NCI-H526 treated with DMSO at 0.1 percent for 48 hours (cell line): ENCODE results near the gene CLSTN2.
A peak's percentile ranks its signal among the peaks of the same experiment; 100 is the strongest.

Experiments
- DNase-seq: peaks from one replicate; lab custom pipeline; 2025; lab: John Stamatoyannopoulos, UW

Gene CLSTN2

GRCh38 chr3:140007081-140007480 is 72.1 kb downstream of the CLSTN2 start:
- no peak for DNase-seq

DNA sequence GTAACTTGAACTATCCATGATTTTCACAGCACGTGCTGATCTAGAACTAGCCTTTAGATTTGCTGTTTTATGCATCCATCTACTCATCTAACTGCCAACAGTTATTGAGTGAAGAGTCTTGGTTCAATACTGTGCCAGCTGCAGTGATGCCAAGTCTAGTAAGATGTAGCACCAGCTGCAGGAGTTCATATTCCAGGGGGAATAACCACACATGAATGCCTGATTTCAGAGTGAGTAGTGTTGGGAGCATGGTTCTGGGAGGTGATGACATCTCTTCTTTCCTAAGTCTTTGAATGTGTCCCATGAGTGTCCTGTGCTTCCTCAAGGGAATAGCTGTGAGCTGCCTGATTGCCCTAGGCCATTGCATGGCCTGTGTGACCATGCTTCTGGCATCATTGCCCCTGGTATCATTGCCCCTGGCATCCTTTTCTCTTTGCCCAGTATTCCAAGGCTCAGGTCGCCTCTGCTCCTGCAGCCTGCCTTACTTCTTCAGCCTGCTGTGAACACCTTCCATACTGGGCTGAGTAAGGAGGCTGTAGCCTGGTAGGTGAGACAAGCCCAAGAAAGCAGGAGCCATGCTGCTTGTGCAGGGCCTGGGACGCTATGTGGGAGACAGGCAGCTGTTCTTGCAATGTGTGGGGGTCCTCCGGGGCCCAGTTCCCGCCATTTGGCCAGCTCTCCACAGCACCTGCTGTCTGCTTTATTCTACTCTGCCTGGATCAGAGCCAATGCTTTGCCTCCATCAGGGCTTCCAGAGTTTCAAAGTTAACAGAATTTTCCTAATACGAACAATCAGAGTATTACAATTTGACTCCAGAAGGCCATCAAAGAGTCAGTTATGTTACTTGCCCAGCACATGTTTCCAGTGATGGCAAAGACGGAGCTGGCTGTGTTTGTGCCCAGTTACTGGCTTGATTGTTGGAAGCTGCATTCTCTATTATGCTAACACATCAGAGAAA is 73.2 kb downstream of the CLSTN2 start:
- DNase-seq, result no peak

GRCh38 chr3:140010391-140010790 is 75.4 kb downstream of the CLSTN2 start:
- DNase-seq, result no peak

DNA sequence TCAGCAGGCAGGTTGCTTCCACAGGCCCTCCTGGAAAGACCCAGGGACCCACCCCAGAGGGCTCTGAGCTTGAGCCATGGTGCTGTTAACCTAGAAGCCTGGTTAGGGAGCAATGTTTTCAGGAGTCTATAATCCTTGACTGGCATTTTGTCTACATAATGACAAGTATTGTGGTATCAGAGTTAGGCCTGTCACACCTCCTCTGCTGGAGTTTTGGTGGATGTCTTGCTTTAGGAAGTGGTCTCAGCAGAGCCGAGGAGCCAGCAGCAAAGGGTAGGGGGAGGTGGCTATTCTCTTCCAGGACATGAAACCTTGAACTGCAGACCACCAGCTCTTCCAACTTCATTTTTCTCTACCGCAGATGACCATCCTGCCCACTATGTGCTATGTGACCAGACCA is 76.1 kb downstream of the CLSTN2 start:
- no peak for DNase-seq

GRCh38 chr3:140011611-140012277 is 76.8 kb downstream of the CLSTN2 start:
- DNase-seq, result no peak

DNA sequence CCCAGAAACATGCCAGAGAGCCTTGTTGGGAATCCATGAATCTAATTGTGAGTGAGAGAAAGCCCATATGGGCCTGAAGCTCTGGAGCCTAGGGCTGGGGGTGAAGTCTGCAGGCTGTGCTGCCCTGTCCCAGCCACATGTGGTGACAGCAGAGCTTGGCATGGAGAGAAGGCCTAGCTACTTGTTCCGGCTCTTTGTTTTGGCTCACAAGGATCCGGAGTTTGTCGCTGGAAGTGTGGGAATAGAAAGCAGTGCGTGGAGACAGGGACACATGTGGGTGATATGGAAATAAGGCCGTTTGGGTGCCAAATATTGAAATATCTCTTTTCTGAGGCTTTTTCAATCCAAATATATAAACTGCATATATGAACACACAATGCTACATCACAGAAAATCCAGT is 78.2 kb downstream of the CLSTN2 start:
- no peak for DNase-seq

- DNase-seq, result no peak
Measured at GRCh38 chr3:140014831-140015495, 80.0 kb downstream of the CLSTN2 start.

GRCh38 chr3:140015741-140016140 is 80.8 kb downstream of the CLSTN2 start:
- DNase-seq, result no peak

GRCh38 chr3:140018556-140018955 is 83.6 kb downstream of the CLSTN2 start:
- DNase-seq, result peak; percentile 40

- DNase-seq, result no peak
Measured at GRCh38 chr3:140019946-140020345, 85.0 kb downstream of the CLSTN2 start.

DNA sequence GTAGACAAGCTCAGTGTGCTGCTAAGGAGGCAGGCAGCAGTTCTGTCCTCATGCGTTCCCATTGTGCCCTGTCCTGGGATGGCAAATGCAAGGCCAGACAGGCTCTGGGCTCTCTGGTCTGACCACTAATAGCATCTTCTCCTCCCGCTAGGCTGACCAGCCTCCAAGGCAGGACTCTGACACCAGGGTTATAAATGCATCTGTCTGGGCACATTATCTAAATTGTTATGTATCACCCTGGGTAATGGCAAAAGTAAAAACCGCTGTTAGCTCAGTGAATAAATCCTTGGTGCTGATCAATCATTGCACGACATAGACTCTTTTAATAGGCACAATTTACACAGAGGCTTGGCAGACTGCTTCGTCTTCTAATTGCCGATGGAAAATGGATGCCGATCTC is 85.6 kb downstream of the CLSTN2 start:
- DNase-seq, result no peak

DNA sequence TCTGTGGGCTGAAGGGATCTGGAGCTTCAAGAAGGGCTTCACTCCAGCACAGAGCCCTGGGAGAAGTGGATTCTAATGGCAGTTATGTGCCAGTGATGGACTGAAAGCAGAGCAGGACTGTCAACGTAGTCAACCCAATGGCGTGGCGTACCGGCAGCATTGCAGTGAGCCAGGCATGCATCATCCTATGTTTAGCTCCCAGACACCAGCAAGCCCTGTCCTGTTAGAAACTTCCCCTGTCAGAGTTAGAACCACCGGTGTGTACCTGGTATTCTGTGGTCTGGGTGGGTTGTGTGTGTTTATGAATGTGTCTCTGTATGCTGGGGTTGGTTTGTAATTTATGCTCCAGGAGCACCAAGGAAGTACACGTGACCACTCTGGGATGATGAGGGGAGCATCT is 86.3 kb downstream of the CLSTN2 start:
- DNase-seq, result no peak

- DNase-seq, result no peak
Measured at GRCh38 chr3:140022066-140022770, 87.2 kb downstream of the CLSTN2 start.

GRCh38 chr3:140023616-140024530 is 88.9 kb downstream of the CLSTN2 start:
- no peak for DNase-seq

DNA sequence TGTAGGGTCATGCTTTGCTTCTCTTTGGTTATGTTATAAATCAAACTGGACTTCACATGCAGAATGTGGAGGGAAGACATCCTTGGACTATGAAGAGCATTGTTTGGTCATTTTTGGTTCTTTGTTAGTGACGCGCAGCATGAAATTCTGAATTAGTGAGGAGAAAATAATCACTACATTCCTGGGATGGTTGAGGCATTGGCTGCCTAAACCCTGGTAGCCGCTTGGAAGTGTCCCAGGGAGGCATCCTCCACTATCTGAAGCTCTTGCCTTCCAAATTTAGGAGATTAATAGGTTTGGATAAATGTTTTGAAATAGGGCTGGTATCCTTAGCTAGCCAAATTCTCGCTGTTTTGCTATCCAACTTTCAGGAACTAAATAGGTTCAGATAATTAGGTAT is 96.2 kb downstream of the CLSTN2 start:
- no peak for DNase-seq

DNA sequence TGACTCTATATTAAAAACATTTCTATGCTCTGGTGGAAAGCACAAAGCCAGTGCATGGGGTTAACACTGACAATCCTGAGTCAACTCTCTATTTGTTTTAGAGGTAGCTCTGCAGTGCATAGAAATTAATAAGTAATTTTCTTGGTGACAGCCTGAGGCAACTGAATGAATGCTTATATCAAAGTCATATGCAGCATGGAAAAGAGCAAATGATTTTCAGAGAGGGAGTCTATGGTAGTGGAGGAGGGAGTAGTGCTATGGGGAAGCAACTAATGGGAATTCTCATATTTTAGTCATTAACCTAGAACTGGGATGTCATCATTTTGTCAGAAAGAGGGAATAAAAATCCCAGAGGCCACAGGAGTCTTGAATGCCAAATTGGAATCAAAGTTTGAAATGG is 99.1 kb downstream of the CLSTN2 start:
- no peak for DNase-seq

DNA sequence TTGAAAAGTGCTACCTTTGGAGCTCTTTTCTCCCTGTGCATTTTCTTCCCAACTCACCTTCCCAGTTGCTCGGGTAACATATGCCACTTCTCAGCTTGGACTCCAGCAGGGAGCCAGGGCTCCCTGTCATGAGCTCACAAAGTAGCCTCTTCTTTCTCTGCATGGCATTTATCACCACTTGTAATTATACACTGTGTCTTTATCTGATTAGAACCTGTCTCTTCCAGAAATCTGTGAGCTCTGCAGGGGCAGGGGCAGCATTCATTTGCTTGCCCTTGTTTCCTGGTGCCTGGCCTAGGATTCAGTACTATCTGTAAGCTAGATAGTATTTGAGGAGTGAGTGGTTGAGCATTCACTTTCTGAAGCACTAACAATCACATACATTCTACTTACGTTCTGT is 100.9 kb downstream of the CLSTN2 start:
- DNase-seq, result no peak

GRCh38 chr3:140050396-140050795 is 115.4 kb downstream of the CLSTN2 start:
- no peak for DNase-seq

DNA sequence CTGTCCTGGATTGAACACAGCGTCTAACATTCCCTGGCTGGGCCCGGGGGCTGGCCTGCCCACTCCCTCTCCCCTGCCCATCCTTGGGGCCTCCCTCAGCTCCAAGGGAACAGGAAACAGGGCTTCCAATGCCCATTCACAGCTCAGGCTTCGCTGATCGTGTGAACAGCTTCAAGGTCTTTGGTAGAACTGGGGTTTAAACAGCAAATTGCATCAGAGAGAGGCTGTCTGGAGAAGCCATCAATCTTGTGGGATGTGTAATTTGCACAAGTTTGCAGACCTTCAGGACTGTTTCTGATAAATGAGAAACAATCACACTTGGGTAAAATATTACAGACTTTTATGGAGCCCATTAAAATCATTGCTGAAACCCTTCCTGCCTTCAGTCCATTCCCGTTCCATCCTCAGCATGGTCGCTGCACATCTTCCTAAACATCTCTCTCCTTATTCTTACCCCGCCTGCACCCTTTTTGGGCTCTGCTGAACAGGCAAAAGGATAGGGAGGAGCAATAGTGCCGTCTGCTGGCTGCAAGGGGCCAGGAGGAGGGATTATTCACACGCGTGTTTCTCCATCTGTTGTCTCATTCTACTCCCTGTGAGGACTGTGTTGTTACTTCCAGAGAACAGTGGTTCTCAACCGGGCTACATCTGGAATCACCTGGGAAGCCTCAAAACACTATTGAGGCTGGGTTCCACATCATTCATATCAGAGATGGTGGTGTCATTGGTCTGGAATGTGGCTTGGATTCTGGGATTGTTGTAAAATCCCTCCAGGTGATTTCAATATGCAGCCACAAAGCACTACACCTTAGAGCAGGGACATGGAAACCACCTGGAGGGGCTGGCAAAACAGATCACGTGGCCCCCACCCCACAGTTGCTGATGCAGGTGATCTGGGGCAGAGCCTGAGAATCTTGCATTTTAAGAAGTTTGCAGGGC is 116.3 kb downstream of the CLSTN2 start:
- DNase-seq, result peak; percentile 35
